Colonic mucosa (tissue), 4 donors: ENCODE data around the gene FCER1A. TPM values are rescaled to one million over a fixed set of nuclear protein-coding genes. Genes with fewer than 3 reads are reported as not detected.

ENCODE experiments used
- DNase-seq: peaks from one replicate; pipeline ENCODE4 v3.0.0-alpha.2; 2020
- H3K27ac ChIP-seq: fragments of 200-600 bp; one replicate; pipeline ENCODE4 v1.8.0; 2021
- H3K27me3 ChIP-seq: fragments of 200-600 bp; one replicate; pipeline ENCODE4 v1.8.0; 2021
- H3K36me3 ChIP-seq: fragments of 200-600 bp; one replicate; pipeline ENCODE4 v1.8.0; 2021
- H3K4me1 ChIP-seq: fragments of 200-600 bp; one replicate; pipeline ENCODE4 v1.8.0; 2021; ENCODE audit warnings: mild to moderate bottlenecking
- H3K4me3 ChIP-seq: fragments of 200-600 bp; one replicate; pipeline ENCODE4 v1.8.0; 2021
- H3K9ac ChIP-seq, 2 donors: one replicate each; pipeline ENCODE4 v1.7.0; 2013; ENCODE audit warnings: control low read depth in 2 of 2, low read depth in 2 of 2, low read length in 2 of 2
- H3K9me3 ChIP-seq: fragments of 200-600 bp; one replicate; pipeline ENCODE4 v1.8.0; 2021
- intact Hi-C: fragments of 100-400 bp; cut with DNase I; formaldehyde crosslinking; loops from one replicate; pipeline ENCODE4 v1.14.1; 2022
- total RNA-seq, 2 donors: library from RNA; stranded (reverse); fragmentation: NEBNext Ultra II Directional in 1 of 2; extraction: Animal tissue kit (Norgen Biotek cat#: 25700) in 1 of 2; gene quantifications; one replicate each; pipeline ENCODE4 v1.2.1, GENCODE V29; 2021
- TF ChIP-seq, protein P1 (sequence below): fragments of 200-600 bp; IDR thresholded peaks from one replicate; pipeline ENCODE4 v1.8.0; 2022; ENCODE audit warnings: antibody characterized with exemption, mild to moderate bottlenecking
- donor health status: healthy.
- donor health status: DM: no; HTN: no; CAD: no.
- donor health status: DM: no; HTN: no; CAD: no.

FCER1A gene
- total RNA-seq, 2 donors from 2014 or later: 0.47 to 1.5 TPM

DNA sequence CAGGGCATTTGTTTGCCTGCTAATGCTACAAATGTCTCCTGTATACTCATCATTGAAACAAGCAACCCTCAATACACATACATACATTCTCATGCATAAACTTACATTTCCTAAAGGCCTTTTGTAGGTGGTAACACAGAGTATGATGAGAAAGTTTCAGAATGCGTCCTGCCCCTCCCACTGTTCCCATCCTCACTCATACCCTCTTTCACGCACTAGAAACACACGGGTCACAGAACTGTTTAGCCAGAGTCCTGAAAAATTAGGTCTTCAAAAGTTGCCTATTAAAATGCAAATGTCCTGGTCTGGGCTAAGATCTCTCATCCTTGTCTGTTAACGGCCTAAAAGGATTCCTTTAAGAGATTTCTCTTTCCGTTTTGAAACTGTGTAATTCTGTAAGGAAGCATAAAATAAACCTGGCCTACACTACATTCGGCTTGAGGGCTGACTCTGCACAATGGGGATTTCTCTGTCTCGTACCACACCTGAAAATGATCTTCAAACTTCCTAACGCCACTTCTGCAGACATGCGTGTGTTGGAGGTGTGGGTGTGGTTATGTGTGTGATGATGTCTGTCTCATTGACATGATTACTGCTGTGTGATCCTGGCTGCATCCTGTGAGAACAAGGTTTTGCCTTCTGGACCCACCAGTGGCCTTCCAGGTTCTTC lies 5.3 kb upstream of the FCER1A start:
- Histone ChIP-seq H3K36me3 (no peaks in the 10 kb centered on the region), H3K27me3 (no peaks in the 10 kb centered on the region), H3K27ac (no peak overlapping the region), H3K9me3 (no peaks in the 10 kb centered on the region), H3K4me1 (no peaks in the 10 kb centered on the region), H3K9ac (no peak overlapping the region), H3K4me3 (no peak overlapping the region)
- DNase-seq: no peak
- intact Hi-C loops: no loop called here
- TF ChIP-seq, protein P1, sequence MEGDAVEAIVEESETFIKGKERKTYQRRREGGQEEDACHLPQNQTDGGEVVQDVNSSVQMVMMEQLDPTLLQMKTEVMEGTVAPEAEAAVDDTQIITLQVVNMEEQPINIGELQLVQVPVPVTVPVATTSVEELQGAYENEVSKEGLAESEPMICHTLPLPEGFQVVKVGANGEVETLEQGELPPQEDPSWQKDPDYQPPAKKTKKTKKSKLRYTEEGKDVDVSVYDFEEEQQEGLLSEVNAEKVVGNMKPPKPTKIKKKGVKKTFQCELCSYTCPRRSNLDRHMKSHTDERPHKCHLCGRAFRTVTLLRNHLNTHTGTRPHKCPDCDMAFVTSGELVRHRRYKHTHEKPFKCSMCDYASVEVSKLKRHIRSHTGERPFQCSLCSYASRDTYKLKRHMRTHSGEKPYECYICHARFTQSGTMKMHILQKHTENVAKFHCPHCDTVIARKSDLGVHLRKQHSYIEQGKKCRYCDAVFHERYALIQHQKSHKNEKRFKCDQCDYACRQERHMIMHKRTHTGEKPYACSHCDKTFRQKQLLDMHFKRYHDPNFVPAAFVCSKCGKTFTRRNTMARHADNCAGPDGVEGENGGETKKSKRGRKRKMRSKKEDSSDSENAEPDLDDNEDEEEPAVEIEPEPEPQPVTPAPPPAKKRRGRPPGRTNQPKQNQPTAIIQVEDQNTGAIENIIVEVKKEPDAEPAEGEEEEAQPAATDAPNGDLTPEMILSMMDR: no peak

DNA sequence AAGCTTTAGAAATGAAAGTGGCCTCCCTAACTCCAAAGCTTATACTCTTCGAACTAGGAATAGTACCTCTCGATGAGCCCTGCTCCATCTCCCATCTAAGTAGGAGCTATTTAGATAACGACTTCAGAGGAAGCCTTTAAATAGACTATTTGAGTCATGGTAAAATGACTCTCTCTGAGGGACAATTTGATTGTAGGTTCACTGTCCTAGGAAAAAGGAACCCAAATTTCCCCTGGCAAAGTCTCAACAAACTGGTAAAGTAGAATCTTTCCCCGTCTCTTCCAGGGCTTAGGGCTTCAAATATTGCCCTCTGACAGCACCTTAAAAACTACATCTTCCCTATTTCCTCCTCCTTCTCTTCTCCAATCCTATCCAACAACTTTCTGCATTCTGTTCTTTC lies 2.0 kb upstream of the FCER1A start:
- no peak overlapping the region for H3K27ac ChIP-seq
- TF ChIP-seq, protein P1: no peak
- H3K4me3 ChIP-seq: no peak overlapping the region
- no peak overlapping the region for H3K9ac ChIP-seq
- H3K27me3 ChIP-seq: no peaks in the 10 kb centered on the region
- intact Hi-C loops: no loop called here
- no peaks in the 10 kb centered on the region for H3K9me3 ChIP-seq
- no peaks in the 10 kb centered on the region for H3K4me1 ChIP-seq
- no peaks in the 10 kb centered on the region for H3K36me3 ChIP-seq
- no peak for DNase-seq

DNA sequence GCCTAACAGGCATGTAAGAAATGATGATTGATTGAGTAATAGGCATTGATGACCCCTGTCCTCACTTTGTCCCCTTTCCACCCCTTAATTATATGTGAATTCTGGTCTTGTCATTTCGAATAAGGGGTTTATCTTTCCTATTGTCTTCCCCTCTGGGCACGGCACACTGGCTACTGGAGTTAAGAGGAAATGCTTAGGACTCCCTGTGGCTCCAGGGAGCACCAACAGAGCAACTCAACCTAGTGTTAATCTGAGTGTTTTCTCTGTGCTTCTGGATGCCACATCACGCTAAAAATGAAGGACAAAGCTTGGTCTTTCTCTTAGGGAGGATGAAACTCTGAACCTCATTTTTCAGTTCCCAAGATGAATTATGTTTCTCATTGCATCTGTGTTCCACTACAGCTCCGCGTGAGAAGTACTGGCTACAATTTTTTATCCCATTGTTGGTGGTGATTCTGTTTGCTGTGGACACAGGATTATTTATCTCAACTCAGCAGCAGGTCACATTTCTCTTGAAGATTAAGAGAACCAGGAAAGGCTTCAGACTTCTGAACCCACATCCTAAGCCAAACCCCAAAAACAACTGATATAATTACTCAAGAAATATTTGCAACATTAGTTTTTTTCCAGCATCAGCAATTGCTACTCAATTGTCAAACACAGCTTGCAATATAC lies 5.3 kb downstream of the FCER1A start:
- H3K27me3 ChIP-seq: no peaks in the 10 kb centered on the region
- H3K36me3 ChIP-seq: no peaks in the 10 kb centered on the region
- intact Hi-C loops: no loop called here
- no peak overlapping the region for H3K27ac ChIP-seq
- no peak overlapping the region for H3K4me3 ChIP-seq
- TF ChIP-seq, protein P1: no peak
- no peaks in the 10 kb centered on the region for H3K4me1 ChIP-seq
- no peak for DNase-seq
- H3K9me3 ChIP-seq: no peaks in the 10 kb centered on the region
- no peak overlapping the region for H3K9ac ChIP-seq

DNA sequence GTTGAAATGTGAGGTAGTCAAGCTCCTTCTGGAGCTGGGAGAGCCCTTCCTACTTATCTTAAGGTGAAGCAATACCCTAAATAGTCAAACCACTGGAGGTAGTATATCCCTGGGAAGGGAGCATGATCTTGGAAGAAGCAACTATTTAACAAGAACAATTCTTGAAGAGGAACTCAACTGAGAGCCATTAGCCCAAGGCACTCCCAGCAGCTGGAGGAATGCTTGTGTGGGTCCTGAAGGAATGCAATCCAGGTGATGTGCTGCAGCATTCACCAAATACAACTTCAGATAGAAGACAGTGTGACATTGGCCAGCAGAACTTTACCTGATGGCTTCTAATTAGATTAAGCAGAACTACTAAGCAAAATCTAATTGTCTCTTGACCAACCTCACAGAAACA lies 9.5 kb downstream of the FCER1A start:
- intact Hi-C loops: no loop called here
- Histone ChIP-seq H3K36me3 (no peaks in the 10 kb centered on the region), H3K27ac (no peak overlapping the region), H3K4me3 (no peak overlapping the region), H3K4me1 (no peaks in the 10 kb centered on the region), H3K9me3 (no peaks in the 10 kb centered on the region), H3K9ac (no peak overlapping the region), H3K27me3 (no peaks in the 10 kb centered on the region)
- no peak for DNase-seq
- TF ChIP-seq, protein P1: no peak

DNA sequence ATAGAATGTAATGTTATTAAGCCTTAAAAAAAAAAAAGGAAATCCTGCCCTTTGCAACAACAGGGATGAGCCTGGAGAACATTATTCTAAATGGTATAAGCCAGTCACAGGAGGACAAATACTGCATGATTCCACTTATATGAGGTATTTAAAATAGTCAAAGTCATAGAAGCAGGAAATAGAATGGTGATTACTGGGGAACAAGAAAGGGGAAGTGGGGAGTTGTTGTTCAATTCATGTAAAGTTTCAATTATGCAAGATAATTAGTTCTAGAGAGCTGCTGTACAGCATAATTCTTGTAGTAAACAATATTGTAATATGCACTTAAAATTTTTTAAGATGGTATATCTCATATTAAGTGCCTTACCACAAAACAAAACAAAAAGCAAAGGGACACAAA lies 13.2 kb downstream of the FCER1A start:
- Histone ChIP-seq H3K4me1 (no peaks in the 10 kb centered on the region), H3K36me3 (no peaks in the 10 kb centered on the region), H3K27ac (no peak overlapping the region), H3K4me3 (no peak overlapping the region), H3K27me3 (no peaks in the 10 kb centered on the region), H3K9me3 (no peaks in the 10 kb centered on the region), H3K9ac (no peak overlapping the region)
- TF ChIP-seq, protein P1: no peak
- no peak for DNase-seq
- intact Hi-C loops: no loop called here
